ENCODE measurements around the gene ASH1L. TPM values are rescaled to one million over a fixed set of nuclear protein-coding genes. Genes with fewer than 3 reads are reported as not detected.
"Not testable (repeated sequence)": the region's sequence is repeated elsewhere in the genome, so short reads cannot be mapped to it uniquely, and the experiment has no call there.

Gene ASH1L
- total RNA-seq, 2 experiments from 2014 or later = 28.1 to 31.4 TPM

GRCh38 chr1:155293086-155293749, 269.4 kb downstream of the ASH1L start:
- Mint-ChIP-seq H3K27me3 (peaks cover 32% of the 10 kb centered on the region), H3K9me3 (ENCODE audit: low read depth) (no peaks in the 10 kb centered on the region), H3K4me3 (no peak overlapping the region), H3K36me3 (ENCODE audit: low read depth) (no peaks in the 10 kb centered on the region), H3K4me1 (peaks cover 3% of the 10 kb centered on the region), H3K27ac (no peak overlapping the region)
- ATAC-seq (no peak), DNase-seq (no peak)
- intact Hi-C loops (cut with DNase I, micrococcal nuclease) = no loop called here
- ChIA-PET POLR2A (no interaction called here), CTCF (no interaction called here)

- H3K36me3 Mint-ChIP-seq (ENCODE audit: low read depth); H3K4me3 Mint-ChIP-seq; DNase-seq; H3K4me1 Mint-ChIP-seq; H3K9me3 Mint-ChIP-seq (ENCODE audit: low read depth); ATAC-seq; H3K27ac Mint-ChIP-seq; intact Hi-C loops (cut with DNase I, micrococcal nuclease): not testable (repeated sequence)
- CTCF ChIA-PET = interaction anchor here (0.6 kb wide), 1 partner anchor 407 kb away, joined by 3 read pairs; no protein-coding TSS in a partner anchor
- peaks cover 18% of the 10 kb centered on the region for H3K27me3 Mint-ChIP-seq
- POLR2A ChIA-PET = interaction anchor here (0.6 kb wide), 1 partner anchor 27 kb away, joined by 3 read pairs; no protein-coding TSS in a partner anchor
These were observed 271.6 kb downstream of the ASH1L start for GRCh38 chr1:155291006-155291405.

GRCh38 chr1:155287987-155288543, 274.5 kb downstream of the ASH1L start:
- CTCF ChIA-PET = interaction anchor here (0.8 kb wide), 1 partner anchor 568 kb away, joined by 4 read pairs; no protein-coding TSS in a partner anchor
- POLR2A ChIA-PET = no interaction called here
- no peaks in the 10 kb centered on the region for H3K36me3 Mint-ChIP-seq (ENCODE audit: low read depth)
- no peaks in the 10 kb centered on the region for H3K9me3 Mint-ChIP-seq (ENCODE audit: low read depth)
- H3K4me3 Mint-ChIP-seq = no peak overlapping the region
- no peaks in the 10 kb centered on the region for H3K4me1 Mint-ChIP-seq
- ATAC-seq (no peak), DNase-seq (no peak)
- intact Hi-C loops (cut with DNase I, micrococcal nuclease) = no loop called here
- H3K27me3 Mint-ChIP-seq = peaks cover 2% of the 10 kb centered on the region
- no peak overlapping the region for H3K27ac Mint-ChIP-seq

GRCh38 chr1:155286544-155286943, 276.1 kb downstream of the ASH1L start:
- intact Hi-C loops (cut with DNase I, micrococcal nuclease) = no loop called here
- Mint-ChIP-seq H3K4me1 (no peaks in the 10 kb centered on the region), H3K27ac (no peak overlapping the region), H3K9me3 (ENCODE audit: low read depth) (no peaks in the 10 kb centered on the region), H3K36me3 (ENCODE audit: low read depth) (no peaks in the 10 kb centered on the region), H3K4me3 (no peak overlapping the region), H3K27me3 (peaks cover 2% of the 10 kb centered on the region)
- ChIA-PET CTCF (no interaction called here), POLR2A (no interaction called here)
- ATAC-seq (no peak), DNase-seq (no peak)

- intact Hi-C loops (cut with DNase I, micrococcal nuclease) = no loop called here
- ChIA-PET CTCF (interaction anchor here (0.6 to 1.1 kb wide), 3 partner anchors 35 to 368 kb away, joined by 3 to 7 read pairs (median 5); no protein-coding TSS in a partner anchor), POLR2A (no interaction called here)
- ATAC-seq = no peak
- no peak overlapping the region for H3K4me3 Mint-ChIP-seq
- H3K36me3 Mint-ChIP-seq (ENCODE audit: low read depth) = no peaks in the 10 kb centered on the region
- H3K27me3 Mint-ChIP-seq = peaks cover 2% of the 10 kb centered on the region
- no peaks in the 10 kb centered on the region for H3K9me3 Mint-ChIP-seq (ENCODE audit: low read depth)
- DNase-seq = no peak
- no peak overlapping the region for H3K27ac Mint-ChIP-seq
- no peaks in the 10 kb centered on the region for H3K4me1 Mint-ChIP-seq
These were observed 277.0 kb downstream of the ASH1L start for GRCh38 chr1:155285631-155286044.

Small RNAs within 50 kb of the gene (microRNA-seq; reads per million reads assigned to microRNA genes)
- gene MIR555 (ENCODE audit: borderline replicate concordance) = not detected

Other genes starting within 250 kb of the ASH1L start
- gene RUSC1, start 241.9 kb downstream of the ASH1L start, total RNA-seq = 10 to 100 TPM; 21.3 to 22.2 TPM
- gene MSTO1, start 47.4 kb upstream of the ASH1L start, total RNA-seq = 10 to 100 TPM; 56.8 to 62.1 TPM
- gene YY1AP1, start 126.0 kb upstream of the ASH1L start, total RNA-seq = 10 to 100 TPM; 59.6 to 76.0 TPM
- 100 to 1,000 TPM; 159 to 162 TPM for gene DAP3, start 126.3 kb upstream of the ASH1L start, total RNA-seq

Measured in activated CD4-positive, alpha-beta T cell treated with anti-CD3 and anti-CD28 coated beads for 36 hours (primary cell).